Measurements from ENCODE around the gene RRM1.
"Not testable (repeated sequence)": the region's sequence is repeated elsewhere in the genome, so short reads cannot be mapped to it uniquely, and the experiment has no call there.

RRM1 gene

GRCh38 chr11:4094348-4095291 is at the start of gene RRM1:
Gene RRM1, plus strand, starts transcription at chr11:4094799. Its CDS starts 214 bp downstream, at chr11:4095013.
- Mint-ChIP-seq H3K27ac (peak within 1 kb of the TSS; percentile 99), H3K36me3 (ENCODE audit: low read depth) (peaks cover 12% of the 10 kb centered on the region), H3K4me1 (peaks cover 57% of the 10 kb centered on the region), H3K9me3 (no peaks in the 10 kb centered on the region), H3K27me3 (ENCODE audit: low read depth, poor library complexity) (peaks cover 4% of the 10 kb centered on the region), H3K4me3 (peak within 1 kb of the TSS; percentile 96)
- peak; percentile 93 for DNase-seq
- TF ChIP-seq, protein P1, sequence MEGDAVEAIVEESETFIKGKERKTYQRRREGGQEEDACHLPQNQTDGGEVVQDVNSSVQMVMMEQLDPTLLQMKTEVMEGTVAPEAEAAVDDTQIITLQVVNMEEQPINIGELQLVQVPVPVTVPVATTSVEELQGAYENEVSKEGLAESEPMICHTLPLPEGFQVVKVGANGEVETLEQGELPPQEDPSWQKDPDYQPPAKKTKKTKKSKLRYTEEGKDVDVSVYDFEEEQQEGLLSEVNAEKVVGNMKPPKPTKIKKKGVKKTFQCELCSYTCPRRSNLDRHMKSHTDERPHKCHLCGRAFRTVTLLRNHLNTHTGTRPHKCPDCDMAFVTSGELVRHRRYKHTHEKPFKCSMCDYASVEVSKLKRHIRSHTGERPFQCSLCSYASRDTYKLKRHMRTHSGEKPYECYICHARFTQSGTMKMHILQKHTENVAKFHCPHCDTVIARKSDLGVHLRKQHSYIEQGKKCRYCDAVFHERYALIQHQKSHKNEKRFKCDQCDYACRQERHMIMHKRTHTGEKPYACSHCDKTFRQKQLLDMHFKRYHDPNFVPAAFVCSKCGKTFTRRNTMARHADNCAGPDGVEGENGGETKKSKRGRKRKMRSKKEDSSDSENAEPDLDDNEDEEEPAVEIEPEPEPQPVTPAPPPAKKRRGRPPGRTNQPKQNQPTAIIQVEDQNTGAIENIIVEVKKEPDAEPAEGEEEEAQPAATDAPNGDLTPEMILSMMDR (IDR thresholded peaks at IDR 0.05) = no peak

GRCh38 chr11:4044976-4045646 is 49.5 kb upstream of the RRM1 start:
- no peaks in the 10 kb centered on the region for H3K36me3 Mint-ChIP-seq (ENCODE audit: low read depth)
- H3K4me1 Mint-ChIP-seq = peaks cover 6% of the 10 kb centered on the region
- no peaks in the 10 kb centered on the region for H3K27me3 Mint-ChIP-seq (ENCODE audit: low read depth, poor library complexity)
- H3K27ac Mint-ChIP-seq = peak overlapping the region; percentile 89
- H3K9me3 Mint-ChIP-seq = no peaks in the 10 kb centered on the region
- no peak for DNase-seq
- TF ChIP-seq, protein P1 (IDR thresholded peaks at IDR 0.05) = no peak
- H3K4me3 Mint-ChIP-seq = no peak overlapping the region

- Mint-ChIP-seq H3K9me3 (peaks cover 12% of the 10 kb centered on the region), H3K4me3 (no peak overlapping the region), H3K4me1 (peaks cover 6% of the 10 kb centered on the region), H3K27me3 (ENCODE audit: low read depth, poor library complexity) (no peaks in the 10 kb centered on the region), H3K36me3 (ENCODE audit: low read depth) (peaks cover 11% of the 10 kb centered on the region), H3K27ac (no peak overlapping the region)
- TF ChIP-seq, protein P1 (IDR thresholded peaks at IDR 0.05) = no peak
- no peak for DNase-seq
Measured at GRCh38 chr11:4048340-4048739, 46.3 kb upstream of the RRM1 start.

DNA sequence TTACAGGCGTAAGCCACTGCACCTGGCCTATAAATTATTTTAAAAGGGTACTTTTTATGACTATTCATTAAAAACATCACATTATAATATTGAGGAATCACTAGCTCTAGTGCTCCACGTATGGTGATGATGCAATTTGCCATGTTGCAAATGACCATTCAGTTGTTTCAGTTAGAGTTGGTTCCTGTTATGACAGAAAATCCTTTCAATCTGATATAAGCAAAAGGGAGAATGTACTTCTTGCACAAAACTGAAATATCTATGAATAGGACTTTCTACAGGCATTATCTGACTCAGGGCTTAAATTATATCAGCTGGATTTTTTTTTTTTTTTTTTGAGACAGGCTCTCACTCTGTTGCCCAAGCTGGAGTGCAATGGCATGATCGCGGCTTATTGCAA is 45.6 kb upstream of the RRM1 start:
- Mint-ChIP-seq H3K4me1 (peaks cover 6% of the 10 kb centered on the region), H3K27me3 (ENCODE audit: low read depth, poor library complexity) (no peaks in the 10 kb centered on the region), H3K4me3 (no peak overlapping the region), H3K9me3 (peaks cover 12% of the 10 kb centered on the region), H3K27ac (no peak overlapping the region), H3K36me3 (ENCODE audit: low read depth) (peaks cover 11% of the 10 kb centered on the region)
- TF ChIP-seq, protein P1 (IDR thresholded peaks at IDR 0.05) = no peak
- DNase-seq = no peak

GRCh38 chr11:4050138-4050537 is 44.5 kb upstream of the RRM1 start:
- Mint-ChIP-seq H3K27me3 (ENCODE audit: low read depth, poor library complexity) (no peaks in the 10 kb centered on the region), H3K4me3 (no peak overlapping the region), H3K36me3 (ENCODE audit: low read depth) (peaks cover 11% of the 10 kb centered on the region), H3K27ac (no peak overlapping the region), H3K9me3 (peaks cover 12% of the 10 kb centered on the region), H3K4me1 (peaks cover 6% of the 10 kb centered on the region)
- no peak for DNase-seq
- TF ChIP-seq, protein P1 (IDR thresholded peaks at IDR 0.05) = no peak

- H3K4me3 Mint-ChIP-seq; H3K27me3 Mint-ChIP-seq (ENCODE audit: low read depth, poor library complexity); DNase-seq; H3K27ac Mint-ChIP-seq; H3K4me1 Mint-ChIP-seq: not testable (repeated sequence)
- Mint-ChIP-seq H3K36me3 (ENCODE audit: low read depth) (peaks cover 11% of the 10 kb centered on the region), H3K9me3 (peaks cover 12% of the 10 kb centered on the region)
Measured at GRCh38 chr11:4053200-4053599, 41.4 kb upstream of the RRM1 start.

All from nephron progenitor cell (in vitro differentiated cells).